HFF-Myc (cell line): ENCODE data around the gene TMEM74B.

Experiments used
- DNase-seq: peaks from one replicate; pipeline ENCODE4 v3.0.0-alpha.2; 2011; ENCODE audit warnings: low read depth; ENCODE audit errors: extremely low read depth
- H3K4me3 ChIP-seq: replicated peaks from 2 replicates; pipeline ENCODE4 v1.5.1; 2011; ENCODE audit warnings: low read depth, mild to moderate bottlenecking, control low read depth, low read length
- CTCF ChIP-seq: IDR thresholded peaks from 2 replicates; pipeline ENCODE4 v1.5.1; 2012; ENCODE audit warnings: mild to moderate bottlenecking, low read depth, low read length, control low read depth; ENCODE audit errors: missing control alignments

Gene TMEM74B

GRCh38 chr20:1131354-1131753 lies 53.4 kb downstream of the TMEM74B start:
- H3K4me3 ChIP-seq: no peak overlapping the region
- DNase-seq: no peak
- TF ChIP-seq CTCF: no peak

GRCh38 chr20:1130847-1131246 lies 53.9 kb downstream of the TMEM74B start:
- TF ChIP-seq CTCF: no peak
- H3K4me3 ChIP-seq: no peak overlapping the region
- no peak for DNase-seq
